ENCODE data around the gene KRTAP4-12. TPM values are rescaled to one million over a fixed set of nuclear protein-coding genes. Genes with fewer than 3 reads are reported as not detected.
A peak's percentile ranks its signal among the peaks of the same experiment; 100 is the strongest.
"Not testable (repeated sequence)": the region's sequence is repeated elsewhere in the genome, so short reads cannot be mapped to it uniquely, and the experiment has no call there.

Gene KRTAP4-12
- not detected in 2 replicates for total RNA-seq (2021)
- Bru-seq, nascent RNA = percentile 13 among the genes with signal in this experiment
- BruChase-seq, experiment 1, labeled RNA remaining after a 2-hour chase = not detected
- BruChase-seq, experiment 2, labeled RNA remaining after a 6-hour chase = not detected
- long read RNA-seq = 0 reads

DNA sequence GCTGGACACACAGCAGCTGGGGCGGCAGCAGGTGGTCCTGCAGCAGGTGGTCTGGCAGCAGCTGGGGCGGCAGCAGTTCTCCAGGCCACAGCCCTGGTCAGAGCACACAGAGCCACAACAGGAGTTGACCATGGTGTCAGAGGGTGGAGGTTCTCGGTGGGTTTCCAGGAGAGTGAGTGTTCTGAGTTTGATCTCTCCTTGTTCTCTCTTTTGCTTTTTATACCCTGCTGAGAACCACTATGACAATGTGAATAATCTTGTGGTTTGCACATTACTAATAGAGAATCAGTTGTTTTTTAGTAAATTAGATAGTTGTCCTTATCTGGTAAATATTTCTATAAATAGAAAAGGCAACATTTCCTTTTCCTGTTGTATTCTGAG is at the start of gene KRTAP4-12:
KRTAP4-12 (minus strand) TSS at position 192 of the 381 bp plus-strand sequence; CDS start at position 132, 60 bp downstream.
- H3K4me3 ChIP-seq; H3K36me3 ChIP-seq (ENCODE audit: low read depth); H3K27ac ChIP-seq; H3F3A ChIP-seq (ENCODE audit: insufficient read depth, low read depth); H4K20me1 ChIP-seq (ENCODE audit: insufficient read depth); H3K79me2 ChIP-seq (ENCODE audit: low read depth); H3K9me2 ChIP-seq (ENCODE audit: insufficient read depth); H3K4me1 ChIP-seq (replicated peaks; ENCODE audit: insufficient read depth); H3K4me2 ChIP-seq; intact Hi-C loops (cut with micrococcal nuclease; ENCODE audit: unreplicated experiment); H3K27me3 ChIP-seq (ENCODE audit: insufficient read depth, low read depth); CTCF ChIA-PET; BruUV-seq (replicated peaks); DNase-seq; H2AFZ ChIP-seq; H3K9me3 ChIP-seq (ENCODE audit: insufficient read depth, low read depth): not testable (repeated sequence)
- POLR2A ChIA-PET (ENCODE audit: unreplicated experiment) = interaction anchor here (0.7 kb wide), 1 partner anchor 208 kb away, joined by 14 read pairs; no protein-coding TSS in a partner anchor

- intact Hi-C loops (cut with micrococcal nuclease; ENCODE audit: unreplicated experiment) = no loop called here
- no peaks in the 10 kb centered on the region for H3F3A ChIP-seq (ENCODE audit: insufficient read depth, low read depth)
- H3K9me2 ChIP-seq (ENCODE audit: insufficient read depth) = no peaks in the 10 kb centered on the region
- H3K79me2 ChIP-seq (ENCODE audit: low read depth) = no peaks in the 10 kb centered on the region
- BruUV-seq (replicated peaks) = no TSS peak
- H3K4me1 ChIP-seq (replicated peaks; ENCODE audit: insufficient read depth) = no peaks in the 10 kb centered on the region
- no peak overlapping the region for H2AFZ ChIP-seq
- no peaks in the 10 kb centered on the region for H3K36me3 ChIP-seq (ENCODE audit: low read depth)
- no peak for DNase-seq
- TF ChIP-seq EZH2 (IDR thresholded peaks at IDR 0.05; ENCODE audit: low read depth) (no peak), CTCF (conservative IDR thresholded peaks at IDR 0.05) (no peak)
- no peak overlapping the region for H3K4me2 ChIP-seq
- POLR2A ChIA-PET (ENCODE audit: unreplicated experiment) = no interaction called here
- H4K20me1 ChIP-seq (ENCODE audit: insufficient read depth) = no peaks in the 10 kb centered on the region
- 0 out of 2 replicates have a peak, but pooled peaks cover 4% of the 10 kb centered on the region for H3K9me3 ChIP-seq (ENCODE audit: insufficient read depth, low read depth)
- H3K27ac ChIP-seq = no peak overlapping the region
- no peak overlapping the region for H3K4me3 ChIP-seq
- CTCF ChIA-PET = no interaction called here
- no peaks in the 10 kb centered on the region for H3K27me3 ChIP-seq (ENCODE audit: insufficient read depth, low read depth)
Measured at GRCh38 chr17:41171886-41172285, 47.9 kb upstream of the KRTAP4-12 start.

- ChIA-PET CTCF (no interaction called here), POLR2A (ENCODE audit: unreplicated experiment) (no interaction called here)
- TF ChIP-seq EZH2 (IDR thresholded peaks at IDR 0.05; ENCODE audit: low read depth) (no peak), CTCF (conservative IDR thresholded peaks at IDR 0.05) (no peak)
- Histone ChIP-seq H3K4me1 (replicated peaks; ENCODE audit: insufficient read depth) (no peaks in the 10 kb centered on the region), H3K36me3 (ENCODE audit: low read depth) (no peaks in the 10 kb centered on the region), H3K79me2 (ENCODE audit: low read depth) (no peaks in the 10 kb centered on the region), H3K4me3 (no peak within 1 kb of the TSS), H4K20me1 (ENCODE audit: insufficient read depth) (no peaks in the 10 kb centered on the region), H3K27ac (no peak within 1 kb of the TSS), H3K4me2 (no peak within 1 kb of the TSS), H3F3A (ENCODE audit: insufficient read depth, low read depth) (no peaks in the 10 kb centered on the region), H3K27me3 (ENCODE audit: insufficient read depth, low read depth) (no peaks in the 10 kb centered on the region), H3K9me2 (ENCODE audit: insufficient read depth) (no peaks in the 10 kb centered on the region), H3K9me3 (ENCODE audit: insufficient read depth, low read depth) (peaks cover 4% of the 10 kb centered on the region; the same call in 1 of the 2 replicates), H2AFZ (no peak within 1 kb of the TSS)
- BruUV-seq (replicated peaks) = no TSS peak
- intact Hi-C loops (cut with micrococcal nuclease; ENCODE audit: unreplicated experiment) = no loop called here
- DNase-seq = no peak
Measured at GRCh38 chr17:41168121-41168520, 44.1 kb upstream of the KRTAP4-12 start, which contains the start of gene KRTAP4-3. KRTAP4-3 (minus strand) TSS chr17:41168221; CDS start chr17:41168172, 49 bp downstream.

GRCh38 chr17:41167561-41167960 is 43.6 kb upstream of the KRTAP4-12 start:
- intact Hi-C loops (cut with micrococcal nuclease; ENCODE audit: unreplicated experiment) = no loop called here
- Histone ChIP-seq H3K4me3 (no peak overlapping the region), H3F3A (ENCODE audit: insufficient read depth, low read depth) (no peaks in the 10 kb centered on the region), H3K4me2 (no peak overlapping the region), H3K27ac (no peak overlapping the region), H3K36me3 (ENCODE audit: low read depth) (no peaks in the 10 kb centered on the region), H3K9me3 (ENCODE audit: insufficient read depth, low read depth) (peaks cover 4% of the 10 kb centered on the region; the same call in 1 of the 2 replicates), H2AFZ (no peak overlapping the region), H3K79me2 (ENCODE audit: low read depth) (no peaks in the 10 kb centered on the region), H3K4me1 (replicated peaks; ENCODE audit: insufficient read depth) (no peaks in the 10 kb centered on the region), H3K9me2 (ENCODE audit: insufficient read depth) (no peaks in the 10 kb centered on the region), H4K20me1 (ENCODE audit: insufficient read depth) (no peaks in the 10 kb centered on the region), H3K27me3 (ENCODE audit: insufficient read depth, low read depth) (no peaks in the 10 kb centered on the region)
- no peak for TF ChIP-seq CTCF (conservative IDR thresholded peaks at IDR 0.05)
- no peak for TF ChIP-seq EZH2 (IDR thresholded peaks at IDR 0.05; ENCODE audit: low read depth)
- ChIA-PET CTCF (no interaction called here), POLR2A (ENCODE audit: unreplicated experiment) (no interaction called here)
- no TSS peak for BruUV-seq (replicated peaks)
- no peak for DNase-seq
